Measurements from ENCODE around the gene CDC25A. TPM values are rescaled to one million over a fixed set of nuclear protein-coding genes. Genes with fewer than 3 reads are reported as not detected.
A peak's percentile ranks its signal among the peaks of the same experiment; 100 is the strongest.

Gene CDC25A
- total RNA-seq, 1 donor from 2014 or later, result 1.2 TPM

- DNase-seq (ENCODE audit: low spot score), result no peak
These were observed 8.4 kb upstream of the CDC25A start for GRCh38 chr3:48196611-48197010.

GRCh38 chr3:48194446-48195071 is 6.3 kb upstream of the CDC25A start:
- peak; percentile 71 for DNase-seq (ENCODE audit: low spot score)

GRCh38 chr3:48190911-48191310 is 2.7 kb upstream of the CDC25A start:
- DNase-seq (ENCODE audit: low spot score), result no peak

GRCh38 chr3:48189321-48189720 is 1.1 kb upstream of the CDC25A start:
- no peak for DNase-seq (ENCODE audit: low spot score)

- DNase-seq (ENCODE audit: low spot score), result no peak
These were observed 495 bp downstream of the CDC25A start for GRCh38 chr3:48187579-48188265.

- DNase-seq (ENCODE audit: low spot score), result peak; percentile 16
These were observed 977 bp downstream of the CDC25A start for GRCh38 chr3:48187301-48187578.

- DNase-seq (ENCODE audit: low spot score), result no peak
These were observed 1.5 kb downstream of the CDC25A start for GRCh38 chr3:48186631-48187300.

GRCh38 chr3:48185129-48185528 is 3.1 kb downstream of the CDC25A start:
- no peak for DNase-seq (ENCODE audit: low spot score)

- DNase-seq (ENCODE audit: low spot score), result no peak
These were observed 3.9 kb downstream of the CDC25A start for GRCh38 chr3:48184299-48184698.

- no peak for DNase-seq (ENCODE audit: low spot score)
These were observed 7.5 kb downstream of the CDC25A start for GRCh38 chr3:48180531-48181253.

- DNase-seq (ENCODE audit: low spot score), result no peak
These were observed 8.2 kb downstream of the CDC25A start for GRCh38 chr3:48180021-48180420.

- no peak for DNase-seq (ENCODE audit: low spot score)
These were observed 10.1 kb downstream of the CDC25A start for GRCh38 chr3:48178072-48178471.

- peak; percentile 47 for DNase-seq (ENCODE audit: low spot score)
These were observed 30.3 kb downstream of the CDC25A start for GRCh38 chr3:48157950-48158376.

GRCh38 chr3:48157202-48157840 is 30.9 kb downstream of the CDC25A start:
- no peak for DNase-seq (ENCODE audit: low spot score)

GRCh38 chr3:48156163-48156562 is 32.1 kb downstream of the CDC25A start:
- DNase-seq (ENCODE audit: low spot score), result no peak

- DNase-seq (ENCODE audit: low spot score), result no peak
These were observed 33.1 kb downstream of the CDC25A start for GRCh38 chr3:48155122-48155521.

- no peak for DNase-seq (ENCODE audit: low spot score)
These were observed 36.3 kb downstream of the CDC25A start for GRCh38 chr3:48151807-48152427.

- peak; percentile 76 for DNase-seq (ENCODE audit: low spot score)
These were observed 37.0 kb downstream of the CDC25A start for GRCh38 chr3:48151058-48151806.

GRCh38 chr3:48143992-48144391 is 44.2 kb downstream of the CDC25A start:
- no peak for DNase-seq (ENCODE audit: low spot score)

GRCh38 chr3:48143567-48143966 is 44.6 kb downstream of the CDC25A start:
- no peak for DNase-seq (ENCODE audit: low spot score)

Data from umbilical cord (tissue), 2 donors.